DOHH2 (cell line): ENCODE results near the gene IL20RB.
"Not testable (repeated sequence)": the region's sequence is repeated elsewhere in the genome, so short reads cannot be mapped to it uniquely, and the experiment has no call there.

Experiments used
- H3F3A ChIP-seq: fragments of 200-600 bp; sonication (generic), shearing (Covaris generic); 2 replicates; pipeline ENCODE4 v1.6.0; 2016; ENCODE audit warnings: antibody characterized with exemption, mild to moderate bottlenecking; ENCODE audit not compliant: control insufficient read depth, insufficient read depth
- H3K27ac ChIP-seq: fragments of 200-600 bp; sonication (generic); 2 replicates; pipeline ENCODE4 v1.5.1; 2014; ENCODE audit warnings: low read depth, mild to moderate bottlenecking, low read length, moderate library complexity
- H3K27me3 ChIP-seq: fragments of 200-600 bp; sonication (generic); 2 replicates; pipeline ENCODE4 v1.6.1; 2014; ENCODE audit warnings: mild to moderate bottlenecking, low read length, mixed read lengths; ENCODE audit not compliant: control insufficient read depth
- H3K36me3 ChIP-seq: fragments of 200-600 bp; sonication (generic); 2 replicates; pipeline ENCODE4 v1.6.1; 2014; ENCODE audit warnings: mild to moderate bottlenecking, low read length, moderate library complexity, mixed read lengths; ENCODE audit not compliant: control insufficient read depth
- H3K4me1 ChIP-seq: fragments of 200-600 bp; sonication (generic); 2 replicates; pipeline ENCODE4 v1.6.1; 2014; ENCODE audit warnings: mild to moderate bottlenecking, low read length, mixed read lengths; ENCODE audit not compliant: control insufficient read depth
- H3K4me2 ChIP-seq: fragments of 200-600 bp; sonication (generic); 2 replicates; pipeline ENCODE4 v1.6.0; 2014; ENCODE audit warnings: mild to moderate bottlenecking, low read length, moderate library complexity
- H3K4me3 ChIP-seq: fragments of 200-600 bp; sonication (generic); 2 replicates; pipeline ENCODE4 v1.5.1; 2014; ENCODE audit warnings: mild to moderate bottlenecking, low read length, mixed read lengths
- H3K79me2 ChIP-seq: fragments of 200-600 bp; sonication (generic); 2 replicates; pipeline ENCODE4 v1.6.1; 2014; ENCODE audit warnings: mild to moderate bottlenecking, low read length, mixed read lengths; ENCODE audit not compliant: control insufficient read depth
- H3K9me2 ChIP-seq: fragments of 200-600 bp; sonication (generic); replicated peaks from 2 replicates; pipeline ENCODE4 v1.6.1; 2014; ENCODE audit warnings: mild to moderate bottlenecking, low read length, mixed read lengths; ENCODE audit not compliant: control insufficient read depth
- H3K9me3 ChIP-seq: fragments of 200-600 bp; sonication (generic); 2 replicates; pipeline ENCODE4 v1.6.1; 2014; ENCODE audit warnings: antibody characterized with exemption, low read length, mixed read lengths; ENCODE audit not compliant: control insufficient read depth, insufficient read depth
- H4K20me1 ChIP-seq: fragments of 200-600 bp; sonication (generic); 2 replicates; pipeline ENCODE4 v1.6.0; 2014; ENCODE audit warnings: low read depth, mild to moderate bottlenecking, antibody characterized with exemption, low read length, moderate library complexity; ENCODE audit not compliant: control insufficient read depth, insufficient read depth
- EZH2phosphoT487 ChIP-seq: fragments of 200-600 bp; sonication (generic); IDR thresholded peaks from 2 replicates; pipeline ENCODE4 v1.6.1; 2017; ENCODE audit warnings: borderline replicate concordance, mild to moderate bottlenecking, antibody characterized with exemption, low read length, moderate library complexity, mixed read lengths
- TF ChIP-seq, protein P1 (sequence below): fragments of 200-600 bp; sonication (generic); IDR thresholded peaks from one replicate; pipeline ENCODE4 v1.5.1; 2014; ENCODE audit warnings: antibody characterized with exemption, mild to moderate bottlenecking, low read depth, low read length; ENCODE audit not compliant: poor library complexity, severe bottlenecking

Gene IL20RB

DNA sequence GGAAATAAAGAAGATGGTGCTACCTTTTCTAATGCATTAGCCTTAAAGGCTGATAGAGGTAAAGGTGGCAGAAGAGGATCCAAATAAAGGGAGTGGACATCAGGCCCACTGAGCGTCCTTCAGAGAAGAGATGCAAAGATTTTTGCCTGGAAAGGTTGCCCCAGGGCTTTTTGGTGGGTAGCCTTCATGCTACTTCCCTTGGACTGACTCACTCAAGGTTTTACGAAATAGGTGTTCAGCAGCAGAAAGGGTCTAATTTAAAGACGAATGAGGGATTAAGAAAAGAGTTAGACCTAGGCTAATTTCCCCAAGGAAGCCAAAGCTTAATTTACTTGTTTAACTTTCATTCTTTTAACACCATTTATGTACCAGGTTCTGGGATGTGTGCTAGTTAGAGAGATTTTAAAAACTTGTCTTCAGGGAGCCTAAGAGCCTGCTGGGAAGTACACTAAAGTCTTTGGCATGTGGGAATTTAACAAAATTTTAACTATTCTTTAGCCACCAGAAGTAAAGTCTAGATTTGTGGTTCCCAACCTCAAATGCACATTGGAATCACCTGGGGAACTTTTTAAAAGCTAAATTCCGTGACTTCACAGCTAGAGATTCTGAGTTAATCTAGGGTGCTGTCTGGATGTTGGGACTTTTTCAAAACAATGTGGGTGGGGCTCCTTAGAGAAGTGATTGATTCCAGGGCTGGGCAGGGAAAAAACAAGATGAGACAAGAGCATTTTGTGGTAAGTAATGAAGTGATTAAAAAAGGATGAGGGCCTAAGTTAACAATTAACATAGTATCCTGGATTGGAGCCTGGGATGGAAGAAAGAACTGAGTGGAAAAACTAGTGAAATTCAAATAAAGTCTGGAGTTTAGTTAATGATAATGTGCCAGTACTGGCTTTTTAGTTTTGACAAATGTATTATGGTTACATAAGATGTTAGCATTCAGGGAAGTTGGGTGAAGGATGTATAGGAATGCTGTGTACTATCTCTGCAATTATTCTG is 3.4 kb downstream of the IL20RB start:
- Histone ChIP-seq H3K79me2 (no peaks in the 10 kb centered on the region), H3K9me2 (no peaks in the 10 kb centered on the region), H3K36me3 (no peaks in the 10 kb centered on the region), H4K20me1 (no peaks in the 10 kb centered on the region), H3F3A (peaks cover 3% of the 10 kb centered on the region; the same call in 1 of the 2 replicates), H3K4me2 (no peak overlapping the region), H3K4me1 (no peaks in the 10 kb centered on the region), H3K4me3 (no peak overlapping the region), H3K27ac (no peak overlapping the region), H3K9me3 (no peaks in the 10 kb centered on the region), H3K27me3 (no peaks in the 10 kb centered on the region)
- TF ChIP-seq, protein P1, sequence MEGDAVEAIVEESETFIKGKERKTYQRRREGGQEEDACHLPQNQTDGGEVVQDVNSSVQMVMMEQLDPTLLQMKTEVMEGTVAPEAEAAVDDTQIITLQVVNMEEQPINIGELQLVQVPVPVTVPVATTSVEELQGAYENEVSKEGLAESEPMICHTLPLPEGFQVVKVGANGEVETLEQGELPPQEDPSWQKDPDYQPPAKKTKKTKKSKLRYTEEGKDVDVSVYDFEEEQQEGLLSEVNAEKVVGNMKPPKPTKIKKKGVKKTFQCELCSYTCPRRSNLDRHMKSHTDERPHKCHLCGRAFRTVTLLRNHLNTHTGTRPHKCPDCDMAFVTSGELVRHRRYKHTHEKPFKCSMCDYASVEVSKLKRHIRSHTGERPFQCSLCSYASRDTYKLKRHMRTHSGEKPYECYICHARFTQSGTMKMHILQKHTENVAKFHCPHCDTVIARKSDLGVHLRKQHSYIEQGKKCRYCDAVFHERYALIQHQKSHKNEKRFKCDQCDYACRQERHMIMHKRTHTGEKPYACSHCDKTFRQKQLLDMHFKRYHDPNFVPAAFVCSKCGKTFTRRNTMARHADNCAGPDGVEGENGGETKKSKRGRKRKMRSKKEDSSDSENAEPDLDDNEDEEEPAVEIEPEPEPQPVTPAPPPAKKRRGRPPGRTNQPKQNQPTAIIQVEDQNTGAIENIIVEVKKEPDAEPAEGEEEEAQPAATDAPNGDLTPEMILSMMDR: no peak
- TF ChIP-seq EZH2phosphoT487: no peak

DNA sequence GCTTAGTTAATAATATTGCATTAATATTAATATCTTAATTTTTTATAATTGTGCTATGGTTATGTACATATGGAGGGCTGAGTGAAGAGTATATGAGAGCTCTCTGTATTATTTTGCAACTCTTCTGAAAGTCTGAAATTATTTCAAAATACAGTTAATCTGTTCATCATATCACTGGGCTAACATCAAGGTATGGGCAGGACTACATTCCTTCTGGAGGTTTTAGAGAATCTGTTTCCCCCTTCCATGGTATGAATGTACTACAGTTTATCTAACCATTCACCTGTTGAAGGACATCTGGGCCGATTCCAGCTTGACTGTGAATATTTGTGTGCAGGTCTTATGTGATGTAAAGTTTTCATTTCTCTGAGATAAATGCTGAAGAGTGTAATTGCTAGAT is 5.1 kb downstream of the IL20RB start:
- peaks cover 3% of the 10 kb centered on the region; the same call in 1 of the 2 replicates for H3F3A ChIP-seq
- no peak overlapping the region for H3K4me2 ChIP-seq
- no peaks in the 10 kb centered on the region for H3K36me3 ChIP-seq
- no peak for TF ChIP-seq EZH2phosphoT487
- TF ChIP-seq, protein P1: no peak
- no peaks in the 10 kb centered on the region for H3K9me2 ChIP-seq
- H3K9me3 ChIP-seq: no peaks in the 10 kb centered on the region
- no peaks in the 10 kb centered on the region for H3K79me2 ChIP-seq
- H3K27me3 ChIP-seq: no peaks in the 10 kb centered on the region
- H3K27ac ChIP-seq: no peak overlapping the region
- H4K20me1 ChIP-seq: no peaks in the 10 kb centered on the region
- H3K4me3 ChIP-seq: no peak overlapping the region
- H3K4me1 ChIP-seq: no peaks in the 10 kb centered on the region

DNA sequence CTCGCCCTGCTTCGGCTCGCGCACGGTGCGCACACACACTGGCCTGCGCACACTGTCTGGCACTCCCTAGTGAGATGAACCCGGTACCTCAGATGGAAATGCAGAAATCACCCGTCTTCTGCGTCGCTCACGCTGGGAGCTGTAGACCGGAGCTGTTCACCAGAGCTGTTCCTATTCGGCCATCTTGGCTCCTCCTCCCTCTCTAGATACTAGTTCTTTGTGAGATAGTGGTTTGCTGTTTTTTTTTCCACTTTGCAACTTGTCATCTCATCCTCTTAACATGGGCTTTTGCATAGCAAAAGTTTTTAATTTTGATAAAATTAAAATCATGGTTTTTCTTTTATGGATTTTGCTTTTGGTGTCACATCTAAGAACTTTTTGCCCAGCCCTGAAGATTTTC is 11.8 kb downstream of the IL20RB start:
- not testable (repeated sequence) for H3K79me2 ChIP-seq, H4K20me1 ChIP-seq

DNA sequence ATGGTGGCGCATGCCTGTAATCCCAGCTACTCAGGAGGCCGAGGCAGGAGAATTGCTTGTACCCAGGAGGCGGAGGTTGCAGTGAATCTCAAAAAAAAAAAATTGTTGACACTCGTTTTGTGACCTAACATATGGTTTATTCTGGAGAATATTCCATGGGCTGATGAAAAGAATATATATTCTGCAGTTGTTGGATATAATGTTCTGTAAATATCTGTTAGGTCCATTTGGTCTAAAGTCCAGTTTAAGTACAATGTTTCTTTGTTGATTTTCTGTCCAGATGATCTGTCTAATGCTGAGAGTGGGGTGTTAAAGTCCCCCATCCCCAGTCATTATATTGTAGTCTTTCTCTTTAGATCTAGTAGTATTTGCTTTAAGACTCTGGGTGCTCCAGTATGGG is 15.6 kb downstream of the IL20RB start:
- Histone ChIP-seq H3K27ac (no peak overlapping the region), H3K4me3 (no peak overlapping the region)

More for the DNA sequence above, 11.8 kb downstream of the IL20RB start:
- not testable (repeated sequence) for H3K9me2 ChIP-seq, H3K4me2 ChIP-seq, H3K4me1 ChIP-seq, H3K9me3 ChIP-seq, H3K27me3 ChIP-seq, H3K27ac ChIP-seq, H3K4me3 ChIP-seq, H3K36me3 ChIP-seq, H3F3A ChIP-seq

More for the DNA sequence above, 15.6 kb downstream of the IL20RB start:
- Histone ChIP-seq H3K27me3 (no peaks in the 10 kb centered on the region), H3F3A (no peaks in the 10 kb centered on the region), H3K9me3 (no peaks in the 10 kb centered on the region), H4K20me1 (no peaks in the 10 kb centered on the region), H3K9me2 (no peaks in the 10 kb centered on the region), H3K79me2 (no peaks in the 10 kb centered on the region), H3K36me3 (no peaks in the 10 kb centered on the region), H3K4me2 (no peak overlapping the region), H3K4me1 (no peaks in the 10 kb centered on the region)
- TF ChIP-seq, protein P1: no peak
- no peak for TF ChIP-seq EZH2phosphoT487
